Measurements from ENCODE around the gene YJU2.

The YJU2 gene

DNA sequence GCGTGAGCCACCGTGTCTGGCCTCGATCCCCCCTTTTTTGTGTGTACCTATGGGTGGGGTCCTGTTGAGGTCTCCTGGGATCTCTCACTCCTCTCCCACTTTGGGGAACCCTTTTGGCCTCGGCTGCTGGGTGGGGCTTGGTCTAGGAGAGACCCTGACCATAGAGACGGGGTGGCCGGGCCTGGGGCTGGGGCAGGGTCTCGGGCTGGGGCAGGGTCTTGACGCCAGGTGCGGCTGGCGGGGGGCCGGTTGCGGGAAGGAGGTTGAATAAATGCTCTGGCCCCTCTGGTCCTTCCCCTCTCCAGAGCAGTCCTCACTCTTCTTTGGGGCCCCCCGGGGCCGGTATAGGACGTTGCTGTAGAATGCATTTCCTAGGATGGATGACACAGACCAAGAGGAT is 45.6 kb downstream of the YJU2 start:
- Histone ChIP-seq H3K9ac (ENCODE audit: low read depth, low read length, poor library complexity, severe bottlenecking) (no peak overlapping the region), H3K4me3 (ENCODE audit: low read length, poor library complexity, severe bottlenecking) (no peak overlapping the region), H3K27me3 (ENCODE audit: insufficient read depth, low read length, poor library complexity, severe bottlenecking) (no peaks in the 10 kb centered on the region), H3K4me1 (ENCODE audit: insufficient read depth, low read length, poor library complexity, severe bottlenecking) (no peaks in the 10 kb centered on the region), H3F3A (ENCODE audit: low read depth) (no peaks in the 10 kb centered on the region), H3K36me3 (ENCODE audit: insufficient read depth, low read length) (no peaks in the 10 kb centered on the region), H4K20me1 (ENCODE audit: insufficient read depth, low read length, poor library complexity, severe bottlenecking) (no peaks in the 10 kb centered on the region), H3K9me3 (ENCODE audit: insufficient read depth, low read depth, low read length) (no peaks in the 10 kb centered on the region), H3K79me2 (ENCODE audit: insufficient read depth, low read length) (no peaks in the 10 kb centered on the region), H2AFZ (ENCODE audit: low read length) (no peak overlapping the region), H3K4me2 (ENCODE audit: low read depth, low read length, poor library complexity, severe bottlenecking) (no peak overlapping the region), H3K9me2 (replicated peaks; ENCODE audit: low read depth, low read length) (no peaks in the 10 kb centered on the region)
- TF ChIP-seq EZH2phosphoT487 (IDR thresholded peaks at IDR 0.05; ENCODE audit: borderline replicate concordance) = no peak
- TF ChIP-seq, protein P1, sequence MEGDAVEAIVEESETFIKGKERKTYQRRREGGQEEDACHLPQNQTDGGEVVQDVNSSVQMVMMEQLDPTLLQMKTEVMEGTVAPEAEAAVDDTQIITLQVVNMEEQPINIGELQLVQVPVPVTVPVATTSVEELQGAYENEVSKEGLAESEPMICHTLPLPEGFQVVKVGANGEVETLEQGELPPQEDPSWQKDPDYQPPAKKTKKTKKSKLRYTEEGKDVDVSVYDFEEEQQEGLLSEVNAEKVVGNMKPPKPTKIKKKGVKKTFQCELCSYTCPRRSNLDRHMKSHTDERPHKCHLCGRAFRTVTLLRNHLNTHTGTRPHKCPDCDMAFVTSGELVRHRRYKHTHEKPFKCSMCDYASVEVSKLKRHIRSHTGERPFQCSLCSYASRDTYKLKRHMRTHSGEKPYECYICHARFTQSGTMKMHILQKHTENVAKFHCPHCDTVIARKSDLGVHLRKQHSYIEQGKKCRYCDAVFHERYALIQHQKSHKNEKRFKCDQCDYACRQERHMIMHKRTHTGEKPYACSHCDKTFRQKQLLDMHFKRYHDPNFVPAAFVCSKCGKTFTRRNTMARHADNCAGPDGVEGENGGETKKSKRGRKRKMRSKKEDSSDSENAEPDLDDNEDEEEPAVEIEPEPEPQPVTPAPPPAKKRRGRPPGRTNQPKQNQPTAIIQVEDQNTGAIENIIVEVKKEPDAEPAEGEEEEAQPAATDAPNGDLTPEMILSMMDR (conservative IDR thresholded peaks at IDR 0.05; ENCODE audit: low read length) = no peak

DNA sequence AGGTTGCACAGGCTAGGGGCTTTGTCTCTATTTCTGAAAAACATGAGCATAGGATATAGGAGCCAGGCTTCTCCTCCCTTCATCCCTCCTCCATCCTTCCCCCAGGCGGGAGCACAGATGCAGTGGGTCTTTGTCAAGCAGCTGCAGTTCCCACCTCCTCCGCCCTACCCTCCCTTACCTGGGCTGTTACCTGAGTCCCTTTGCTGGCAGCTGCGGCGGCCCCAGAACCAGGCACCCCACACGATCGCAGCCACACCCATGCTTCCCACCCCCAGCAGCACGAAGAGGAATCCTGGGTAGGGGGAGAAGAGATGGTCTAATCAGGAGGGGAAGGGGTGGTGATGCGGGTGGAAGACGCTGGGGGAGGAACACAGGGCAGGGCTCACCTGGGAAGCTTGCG is 47.5 kb downstream of the YJU2 start:
- H3K9me2 ChIP-seq (replicated peaks; ENCODE audit: low read depth, low read length) = no peaks in the 10 kb centered on the region
- H3K9ac ChIP-seq (ENCODE audit: low read depth, low read length, poor library complexity, severe bottlenecking) = no peak overlapping the region
- H3K4me1 ChIP-seq (ENCODE audit: insufficient read depth, low read length, poor library complexity, severe bottlenecking) = no peaks in the 10 kb centered on the region
- TF ChIP-seq, protein P1 (conservative IDR thresholded peaks at IDR 0.05; ENCODE audit: low read length) = no peak
- no peak for TF ChIP-seq EZH2phosphoT487 (IDR thresholded peaks at IDR 0.05; ENCODE audit: borderline replicate concordance)
- no peaks in the 10 kb centered on the region for H3F3A ChIP-seq (ENCODE audit: low read depth)
- H3K36me3 ChIP-seq (ENCODE audit: insufficient read depth, low read length) = no peaks in the 10 kb centered on the region
- H2AFZ ChIP-seq (ENCODE audit: low read length) = no peak overlapping the region
- no peak overlapping the region for H3K4me3 ChIP-seq (ENCODE audit: low read length, poor library complexity, severe bottlenecking)
- no peak overlapping the region for H3K4me2 ChIP-seq (ENCODE audit: low read depth, low read length, poor library complexity, severe bottlenecking)
- no peaks in the 10 kb centered on the region for H3K27me3 ChIP-seq (ENCODE audit: insufficient read depth, low read length, poor library complexity, severe bottlenecking)
- no peaks in the 10 kb centered on the region for H3K79me2 ChIP-seq (ENCODE audit: insufficient read depth, low read length)
- no peaks in the 10 kb centered on the region for H4K20me1 ChIP-seq (ENCODE audit: insufficient read depth, low read length, poor library complexity, severe bottlenecking)
- H3K9me3 ChIP-seq (ENCODE audit: insufficient read depth, low read depth, low read length) = no peaks in the 10 kb centered on the region

DNA sequence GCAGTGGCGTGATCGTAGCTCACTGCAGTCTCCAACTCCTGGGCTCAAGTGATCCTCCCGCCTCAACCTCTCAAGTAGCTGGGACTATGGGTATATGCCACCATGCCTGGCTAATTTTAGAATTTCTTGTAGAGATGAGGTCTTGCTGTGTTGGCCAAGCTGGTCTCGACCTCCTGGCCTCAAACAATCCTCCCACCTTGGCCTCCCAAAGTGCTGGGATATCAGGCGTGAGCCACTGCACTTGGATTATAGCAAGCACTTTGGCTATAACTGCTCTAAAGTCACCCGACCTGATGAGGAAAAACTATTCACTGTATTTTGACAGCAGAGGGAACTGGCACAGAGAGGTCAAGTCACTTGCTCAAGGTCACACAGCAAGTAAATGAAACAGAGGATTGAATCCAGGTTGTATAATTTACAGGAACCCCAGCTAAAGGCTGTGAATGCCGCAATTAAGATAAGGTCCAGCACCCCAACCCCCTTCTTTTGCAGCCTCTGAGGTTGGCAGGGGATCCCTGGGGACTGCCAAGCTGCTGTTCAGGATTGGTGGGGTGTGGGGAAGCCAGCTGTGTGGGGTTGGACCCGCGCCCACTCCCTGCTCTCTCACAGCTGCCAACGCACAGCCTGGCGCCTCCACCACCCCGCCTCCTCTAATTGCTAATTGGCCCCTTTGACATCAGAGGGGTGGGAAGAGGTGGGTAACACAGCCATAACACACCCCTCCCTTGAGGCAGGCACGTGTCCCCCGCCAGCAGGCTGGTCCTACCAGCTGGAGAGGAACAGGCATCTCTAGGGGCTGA is 49.3 kb downstream of the YJU2 start:
- H3K9ac ChIP-seq (ENCODE audit: low read depth, low read length, poor library complexity, severe bottlenecking) = no peak overlapping the region
- no peaks in the 10 kb centered on the region for H3K27me3 ChIP-seq (ENCODE audit: insufficient read depth, low read length, poor library complexity, severe bottlenecking)
- no peaks in the 10 kb centered on the region for H3F3A ChIP-seq (ENCODE audit: low read depth)
- no peak overlapping the region for H2AFZ ChIP-seq (ENCODE audit: low read length)
- no peaks in the 10 kb centered on the region for H3K4me1 ChIP-seq (ENCODE audit: insufficient read depth, low read length, poor library complexity, severe bottlenecking)
- H3K4me3 ChIP-seq (ENCODE audit: low read length, poor library complexity, severe bottlenecking) = no peak overlapping the region
- H3K4me2 ChIP-seq (ENCODE audit: low read depth, low read length, poor library complexity, severe bottlenecking) = no peak overlapping the region
- H3K36me3 ChIP-seq (ENCODE audit: insufficient read depth, low read length) = no peaks in the 10 kb centered on the region
- H3K9me3 ChIP-seq (ENCODE audit: insufficient read depth, low read depth, low read length) = no peaks in the 10 kb centered on the region
- TF ChIP-seq, protein P1 (conservative IDR thresholded peaks at IDR 0.05; ENCODE audit: low read length) = no peak
- no peak for TF ChIP-seq EZH2phosphoT487 (IDR thresholded peaks at IDR 0.05; ENCODE audit: borderline replicate concordance)
- no peaks in the 10 kb centered on the region for H3K9me2 ChIP-seq (replicated peaks; ENCODE audit: low read depth, low read length)
- H4K20me1 ChIP-seq (ENCODE audit: insufficient read depth, low read length, poor library complexity, severe bottlenecking) = no peaks in the 10 kb centered on the region
- no peaks in the 10 kb centered on the region for H3K79me2 ChIP-seq (ENCODE audit: insufficient read depth, low read length)
